Stomach (tissue), 9 donors: ENCODE data around the gene PARP1. TPM values are rescaled to one million over a fixed set of nuclear protein-coding genes. Genes with fewer than 3 reads are reported as not detected.

Source experiments
- DNase-seq, 2 donors: peaks; one replicate each; pipeline versions ENCODE4 v3.0.0 to v3.0.0-alpha.2; 2013 to 2019
- H3K27ac ChIP-seq, 5 donors: fragments of 200-600 bp in 4 of 5; sonication (generic) in 4 of 5; one replicate each; pipeline ENCODE4 v1.5.1; 2013 to 2019; ENCODE audit warnings: mild to moderate bottlenecking in 1 of 5, moderate library complexity in 1 of 5
- H3K27me3 ChIP-seq, 3 donors: fragments of 200-600 bp; sonication (generic); one replicate each; pipeline ENCODE4 v1.5.1; 2017 to 2019; ENCODE audit warnings: mixed run types in 1 of 3
- H3K36me3 ChIP-seq, 4 donors: fragments of 200-600 bp; sonication (generic); 1 replicate in 3 of 4; 2 replicates in 1 of 4; pipeline ENCODE4 v1.5.1; 2016 to 2019
- H3K4me1 ChIP-seq, 4 donors: fragments of 200-600 bp; sonication (generic); one replicate each; pipeline ENCODE4 v1.5.1; 2016 to 2019
- H3K4me3 ChIP-seq, 4 donors: fragments of 200-600 bp; sonication (generic) in 3 of 4; one replicate each; pipeline ENCODE4 v1.5.1; 2016 to 2019; ENCODE audit warnings: mild to moderate bottlenecking in 1 of 4
- H3K9me3 ChIP-seq, 4 donors: fragments of 200-600 bp; sonication (generic); one replicate each; pipeline ENCODE4 v1.5.1; 2016 to 2019
- CTCF ChIP-seq, 7 experiments: fragments of 450-650 bp in 4 of 7; fragments of 200-600 bp in 3 of 7; sonication (generic) in 3 of 7; IDR thresholded peaks; one replicate each; pipeline ENCODE4 v1.5.1; 2016 to 2019; ENCODE audit warnings: antibody characterized with exemption in 7 of 7, control low read depth in 2 of 7, mild to moderate bottlenecking in 1 of 7
- EP300 ChIP-seq: sonication (generic); formaldehyde crosslinking; IDR thresholded peaks from one replicate; pipeline ENCODE4 v1.6.1; 2017; ENCODE audit warnings: antibody characterized with exemption
- POLR2A ChIP-seq, 4 donors: fragments of 450-650 bp; IDR thresholded peaks; one replicate each; pipeline ENCODE4 v1.6.1; 2016; ENCODE audit warnings: antibody characterized with exemption in 4 of 4, control low read depth in 2 of 4, mild to moderate bottlenecking in 1 of 4, moderate library complexity in 1 of 4
- POLR2AphosphoS5 ChIP-seq, 3 donors: sonication (generic); formaldehyde crosslinking; IDR thresholded peaks; one replicate each; pipeline ENCODE4 v1.6.1; 2016; ENCODE audit warnings: antibody characterized with exemption in 3 of 3
- WGBS, 5 donors: extraction: QIAGEN DNeasy Blood & Tissue Kit in 3 of 5; methylation state at CpG; one replicate each; pipeline versions ENCODE4 v1.1.5 to v1.1.7; 2013 to 2018; 5-methylcytosine and 5-hydroxymethylcytosine counted together
- intact Hi-C: fragments of 100-400 bp; cut with DNase I; formaldehyde crosslinking; loops from one replicate; pipeline ENCODE4 v1.15.1; 2023; ENCODE audit warnings: low total_unique reads
- polyA plus RNA-seq, 3 donors: library from polyadenylated mRNA; stranded (reverse); fragments of 200-250 nt; gene quantifications; one replicate each; pipeline ENCODE4 v1.2.3, GENCODE V29; 2013
- total RNA-seq, 5 donors: library from RNA; depleted of rRNA; stranded (reverse); fragments of >200 nt; gene quantifications; one replicate each; pipeline versions ENCODE4 v1.1.0 to v1.2.3, GENCODE V29; 2014 to 2016
- donor health status: healthy with polysubstance abuse.
- donor health status: Bipolar disorder and iron deficiency.
- donor health status: healthy.

PARP1 gene
- total and polyA plus RNA-seq, 8 donors, result 17.4 to 103 (median 29.1) TPM

- no peaks in the 10 kb centered on the region for H3K27me3 ChIP-seq
- TF ChIP-seq EP300 (no peak), CTCF (IDR thresholded peaks at IDR 0.05) (no peak), POLR2A (IDR thresholded peaks at IDR 0.05) (no peak), POLR2AphosphoS5 (IDR thresholded peaks at IDR 0.05) (no peak)
- no peak for DNase-seq
- no peak overlapping the region for H3K27ac ChIP-seq
- H3K36me3 ChIP-seq, result peaks cover 91 to 100% (median 100%) of the 10 kb centered on the region in 4 donors
- intact Hi-C loops, result no loop called here
- H3K9me3 ChIP-seq, result no peaks in the 10 kb centered on the region
- no peak overlapping the region for H3K4me3 ChIP-seq
- WGBS, 5 donors, result 87 to 99% (median 93%) methylated on average over 2 of the region's 2 CpGs
- no peaks in the 10 kb centered on the region for H3K4me1 ChIP-seq
Observed at GRCh38 chr1:226366290-226366689, 41.6 kb downstream of the PARP1 start.

- no peak overlapping the region for H3K4me3 ChIP-seq
- H3K36me3 ChIP-seq, result peaks cover 92 to 100% (median 100%) of the 10 kb centered on the region in 4 donors
- H3K4me1 ChIP-seq, result no peaks in the 10 kb centered on the region
- H3K27ac ChIP-seq, result no peak overlapping the region
- intact Hi-C loops, result no loop called here
- H3K27me3 ChIP-seq, result no peaks in the 10 kb centered on the region
- TF ChIP-seq CTCF (IDR thresholded peaks at IDR 0.05) (no peak), POLR2A (IDR thresholded peaks at IDR 0.05) (no peak), POLR2AphosphoS5 (IDR thresholded peaks at IDR 0.05) (no peak), EP300 (no peak)
- WGBS, 5 donors, result 89 to 95% (median 92%) methylated on average over 5 of the region's 5 CpGs
- no peak for DNase-seq
- no peaks in the 10 kb centered on the region for H3K9me3 ChIP-seq
Observed at GRCh38 chr1:226365831-226366231, 42.1 kb downstream of the PARP1 start.

- WGBS, 5 donors, result 89 to 93% (median 91%) methylated on average over 15 of the region's 15 CpGs
- intact Hi-C loops, result no loop called here
- Histone ChIP-seq H3K4me3 (no peak overlapping the region), H3K27ac (peak overlapping the region in 1 of 5 donors; percentile 57), H3K27me3 (no peaks in the 10 kb centered on the region), H3K9me3 (no peaks in the 10 kb centered on the region), H3K4me1 (no peaks in the 10 kb centered on the region), H3K36me3 (peaks cover 84 to 100% (median 100%) of the 10 kb centered on the region in 4 donors)
- no peak for DNase-seq
- no peak for TF ChIP-seq CTCF (IDR thresholded peaks at IDR 0.05)
- no peak for TF ChIP-seq POLR2A (IDR thresholded peaks at IDR 0.05)
- no peak for TF ChIP-seq EP300
- TF ChIP-seq POLR2AphosphoS5 (IDR thresholded peaks at IDR 0.05), result no peak
Observed at GRCh38 chr1:226364901-226365565, 42.9 kb downstream of the PARP1 start.

- Histone ChIP-seq H3K27me3 (no peaks in the 10 kb centered on the region), H3K4me3 (no peak overlapping the region), H3K36me3 (peaks cover 79 to 100% (median 100%) of the 10 kb centered on the region in 4 donors), H3K9me3 (no peaks in the 10 kb centered on the region), H3K27ac (peak overlapping the region in 1 of 5 donors; percentile 57), H3K4me1 (no peaks in the 10 kb centered on the region)
- no peak for DNase-seq
- intact Hi-C loops, result no loop called here
- TF ChIP-seq CTCF (IDR thresholded peaks at IDR 0.05) (no peak), EP300 (no peak), POLR2A (IDR thresholded peaks at IDR 0.05) (no peak), POLR2AphosphoS5 (IDR thresholded peaks at IDR 0.05) (no peak)
- WGBS, 5 donors, result 60 to 68% (median 63%) methylated on average over 7 of the region's 7 CpGs
Observed at GRCh38 chr1:226364514-226364899, 43.4 kb downstream of the PARP1 start.
